Measurements from ENCODE around the gene PTPRG.

PTPRG gene

GRCh38 chr3:62094461-62094860 is 533.1 kb downstream of the PTPRG start:
- no peaks in the 10 kb centered on the region for H3K9me3 Mint-ChIP-seq
- no peaks in the 10 kb centered on the region for H3K4me1 Mint-ChIP-seq
- no peak overlapping the region for H3K27ac Mint-ChIP-seq
- no peaks in the 10 kb centered on the region for H3K36me3 Mint-ChIP-seq
- DNase-seq (ENCODE audit: low spot score in 2 of 2) (no peak), ATAC-seq (ENCODE audit: low read depth) (no peak)
- no peak overlapping the region for H3K4me3 Mint-ChIP-seq
- peaks cover 2% of the 10 kb centered on the region for H3K27me3 Mint-ChIP-seq

GRCh38 chr3:62095080-62095479 is 533.7 kb downstream of the PTPRG start:
- no peaks in the 10 kb centered on the region for H3K36me3 Mint-ChIP-seq
- H3K4me1 Mint-ChIP-seq, result no peaks in the 10 kb centered on the region
- H3K27me3 Mint-ChIP-seq, result peaks cover 2% of the 10 kb centered on the region
- no peak for ATAC-seq (ENCODE audit: low read depth)
- H3K9me3 Mint-ChIP-seq, result no peaks in the 10 kb centered on the region
- no peak overlapping the region for H3K27ac Mint-ChIP-seq
- no peak for DNase-seq (ENCODE audit: low spot score in 2 of 2)
- H3K4me3 Mint-ChIP-seq, result no peak overlapping the region

- Mint-ChIP-seq H3K9me3 (no peaks in the 10 kb centered on the region), H3K27ac (no peak overlapping the region), H3K4me3 (no peak overlapping the region), H3K36me3 (no peaks in the 10 kb centered on the region), H3K4me1 (no peaks in the 10 kb centered on the region), H3K27me3 (peaks cover 2% of the 10 kb centered on the region)
- ATAC-seq (ENCODE audit: low read depth) (no peak), DNase-seq (ENCODE audit: low spot score in 2 of 2) (no peak)
Observed at GRCh38 chr3:62095756-62096155, 534.4 kb downstream of the PTPRG start.

- no peaks in the 10 kb centered on the region for H3K36me3 Mint-ChIP-seq
- DNase-seq (ENCODE audit: low spot score in 2 of 2), result no peak
- no peak overlapping the region for H3K27ac Mint-ChIP-seq
- H3K9me3 Mint-ChIP-seq, result no peaks in the 10 kb centered on the region
- peaks cover 2% of the 10 kb centered on the region for H3K27me3 Mint-ChIP-seq
- H3K4me3 Mint-ChIP-seq, result no peak overlapping the region
- ATAC-seq (ENCODE audit: low read depth), result no peak
- H3K4me1 Mint-ChIP-seq, result no peaks in the 10 kb centered on the region
Observed at GRCh38 chr3:62096521-62096920, 535.1 kb downstream of the PTPRG start.

GRCh38 chr3:62097121-62097520 is 535.8 kb downstream of the PTPRG start:
- Mint-ChIP-seq H3K9me3 (peaks cover 1% of the 10 kb centered on the region), H3K4me3 (no peak overlapping the region), H3K27me3 (peaks cover 2% of the 10 kb centered on the region), H3K36me3 (no peaks in the 10 kb centered on the region), H3K4me1 (no peaks in the 10 kb centered on the region), H3K27ac (no peak overlapping the region)
- DNase-seq (ENCODE audit: low spot score in 2 of 2), result no peak
- ATAC-seq (ENCODE audit: low read depth), result no peak

GRCh38 chr3:62098646-62099365 is 537.4 kb downstream of the PTPRG start:
- Mint-ChIP-seq H3K27ac (no peak overlapping the region), H3K4me1 (no peaks in the 10 kb centered on the region), H3K9me3 (peaks cover 1% of the 10 kb centered on the region), H3K36me3 (no peaks in the 10 kb centered on the region), H3K4me3 (no peak overlapping the region), H3K27me3 (peaks cover 2% of the 10 kb centered on the region)
- ATAC-seq (ENCODE audit: low read depth) (no peak), DNase-seq (ENCODE audit: low spot score in 2 of 2) (no peak)

GRCh38 chr3:62100282-62100989 is 539.1 kb downstream of the PTPRG start:
- H3K27ac Mint-ChIP-seq, result no peak overlapping the region
- no peak overlapping the region for H3K4me3 Mint-ChIP-seq
- H3K9me3 Mint-ChIP-seq, result peaks cover 1% of the 10 kb centered on the region
- H3K4me1 Mint-ChIP-seq, result no peaks in the 10 kb centered on the region
- H3K27me3 Mint-ChIP-seq, result peaks cover 2% of the 10 kb centered on the region
- ATAC-seq (ENCODE audit: low read depth), result no peak
- DNase-seq (ENCODE audit: low spot score in 2 of 2), result no peak
- no peaks in the 10 kb centered on the region for H3K36me3 Mint-ChIP-seq

- Mint-ChIP-seq H3K27me3 (peaks cover 2% of the 10 kb centered on the region), H3K36me3 (no peaks in the 10 kb centered on the region), H3K27ac (no peak overlapping the region), H3K4me3 (no peak overlapping the region), H3K4me1 (no peaks in the 10 kb centered on the region), H3K9me3 (peaks cover 1% of the 10 kb centered on the region)
- ATAC-seq (ENCODE audit: low read depth) (no peak), DNase-seq (ENCODE audit: low spot score in 2 of 2) (no peak)
Observed at GRCh38 chr3:62101488-62101887, 540.1 kb downstream of the PTPRG start.

GRCh38 chr3:62103531-62103930 is 542.2 kb downstream of the PTPRG start:
- Mint-ChIP-seq H3K4me3 (no peak overlapping the region), H3K27me3 (peaks cover under 1% of the 10 kb centered on the region), H3K9me3 (peaks cover 2% of the 10 kb centered on the region), H3K4me1 (no peaks in the 10 kb centered on the region), H3K36me3 (no peaks in the 10 kb centered on the region), H3K27ac (no peak overlapping the region)
- ATAC-seq (ENCODE audit: low read depth), result no peak
- no peak for DNase-seq (ENCODE audit: low spot score in 2 of 2)

- DNase-seq (ENCODE audit: low spot score in 2 of 2) (no peak), ATAC-seq (ENCODE audit: low read depth) (no peak)
- H3K4me1 Mint-ChIP-seq, result no peaks in the 10 kb centered on the region
Observed at GRCh38 chr3:62109534-62109933, 548.2 kb downstream of the PTPRG start.

GRCh38 chr3:62110443-62111225 is 549.3 kb downstream of the PTPRG start:
- H3K27ac Mint-ChIP-seq, result no peak overlapping the region
- DNase-seq (ENCODE audit: low spot score in 2 of 2) (no peak), ATAC-seq (ENCODE audit: low read depth) (no peak)
- H3K27me3 Mint-ChIP-seq, result peaks cover 5% of the 10 kb centered on the region
- peaks cover 7% of the 10 kb centered on the region for H3K36me3 Mint-ChIP-seq
- H3K4me1 Mint-ChIP-seq, result no peaks in the 10 kb centered on the region
- H3K9me3 Mint-ChIP-seq, result peaks cover 8% of the 10 kb centered on the region
- no peak overlapping the region for H3K4me3 Mint-ChIP-seq

More at GRCh38 chr3:62109534-62109933, 548.2 kb downstream of the PTPRG start:
- peaks cover 5% of the 10 kb centered on the region for H3K27me3 Mint-ChIP-seq
- H3K9me3 Mint-ChIP-seq, result peaks cover 8% of the 10 kb centered on the region
- H3K4me3 Mint-ChIP-seq, result no peak overlapping the region
- peaks cover 7% of the 10 kb centered on the region for H3K36me3 Mint-ChIP-seq
- H3K27ac Mint-ChIP-seq, result no peak overlapping the region

GRCh38 chr3:62113092-62113491 is 551.7 kb downstream of the PTPRG start:
- Mint-ChIP-seq H3K27me3 (peaks cover 5% of the 10 kb centered on the region), H3K4me3 (no peak overlapping the region), H3K4me1 (no peaks in the 10 kb centered on the region), H3K36me3 (peaks cover 7% of the 10 kb centered on the region), H3K27ac (no peak overlapping the region), H3K9me3 (peaks cover 8% of the 10 kb centered on the region)
- ATAC-seq (ENCODE audit: low read depth) (no peak), DNase-seq (ENCODE audit: low spot score in 2 of 2) (no peak)

GRCh38 chr3:62114763-62115162 is 553.4 kb downstream of the PTPRG start:
- ATAC-seq (ENCODE audit: low read depth), result no peak
- Mint-ChIP-seq H3K9me3 (peaks cover 6% of the 10 kb centered on the region), H3K27ac (no peak overlapping the region)

GRCh38 chr3:62117903-62118548 is 556.7 kb downstream of the PTPRG start:
- Mint-ChIP-seq H3K4me3 (no peak overlapping the region), H3K9me3 (peaks cover 2% of the 10 kb centered on the region), H3K4me1 (no peaks in the 10 kb centered on the region), H3K27me3 (no peaks in the 10 kb centered on the region), H3K27ac (no peak overlapping the region), H3K36me3 (peaks cover 5% of the 10 kb centered on the region)
- ATAC-seq (ENCODE audit: low read depth), result no peak
- DNase-seq (ENCODE audit: low spot score in 2 of 2), result no peak

More at GRCh38 chr3:62114763-62115162, 553.4 kb downstream of the PTPRG start:
- Mint-ChIP-seq H3K27me3 (peaks cover 1% of the 10 kb centered on the region), H3K36me3 (peaks cover 9% of the 10 kb centered on the region), H3K4me1 (no peaks in the 10 kb centered on the region), H3K4me3 (no peak overlapping the region)
- no peak for DNase-seq (ENCODE audit: low spot score in 2 of 2)
